NB4 (cell line): ENCODE data around the gene TOP2A.

Experiments used
- MYC ChIP-seq: IDR thresholded peaks from 2 replicates; pipeline ENCODE4 v1.6.1; 2011; ENCODE audit warnings: low read depth, low read length
- POLR2A ChIP-seq: IDR thresholded peaks from 2 replicates; pipeline ENCODE4 v1.6.1; 2011; ENCODE audit warnings: mild to moderate bottlenecking; ENCODE audit not compliant: insufficient read length; ENCODE audit errors: extremely low read depth
- TF ChIP-seq, protein P1 (sequence below): IDR thresholded peaks from one replicate; pipeline ENCODE4 v1.5.1; 2012; ENCODE audit warnings: low read depth, low read length
- TF ChIP-seq, protein P2 (sequence below): IDR thresholded peaks from 2 replicates; pipeline ENCODE4 v1.6.1; 2011; ENCODE audit warnings: low read depth, low read length

DNA sequence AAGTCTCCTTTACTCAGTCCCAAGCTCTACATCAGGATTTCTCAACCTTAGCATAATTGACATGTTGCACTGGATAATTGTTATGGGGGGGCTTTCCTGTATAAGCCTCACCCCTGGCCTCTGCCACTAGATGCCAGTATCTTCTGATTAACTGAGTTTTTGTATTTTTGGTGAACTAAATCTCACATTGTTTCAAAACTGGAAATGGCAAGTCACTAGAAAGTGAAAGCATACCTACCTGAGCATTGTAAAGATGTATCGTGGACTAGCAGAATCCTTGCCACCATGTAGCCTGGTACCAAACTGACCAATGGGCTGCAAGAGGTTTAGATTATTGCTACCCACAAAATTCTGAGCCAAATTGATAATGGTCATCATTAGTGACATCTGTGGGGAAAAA is 15.0 kb downstream of the TOP2A start:
- TF ChIP-seq, protein P1, sequence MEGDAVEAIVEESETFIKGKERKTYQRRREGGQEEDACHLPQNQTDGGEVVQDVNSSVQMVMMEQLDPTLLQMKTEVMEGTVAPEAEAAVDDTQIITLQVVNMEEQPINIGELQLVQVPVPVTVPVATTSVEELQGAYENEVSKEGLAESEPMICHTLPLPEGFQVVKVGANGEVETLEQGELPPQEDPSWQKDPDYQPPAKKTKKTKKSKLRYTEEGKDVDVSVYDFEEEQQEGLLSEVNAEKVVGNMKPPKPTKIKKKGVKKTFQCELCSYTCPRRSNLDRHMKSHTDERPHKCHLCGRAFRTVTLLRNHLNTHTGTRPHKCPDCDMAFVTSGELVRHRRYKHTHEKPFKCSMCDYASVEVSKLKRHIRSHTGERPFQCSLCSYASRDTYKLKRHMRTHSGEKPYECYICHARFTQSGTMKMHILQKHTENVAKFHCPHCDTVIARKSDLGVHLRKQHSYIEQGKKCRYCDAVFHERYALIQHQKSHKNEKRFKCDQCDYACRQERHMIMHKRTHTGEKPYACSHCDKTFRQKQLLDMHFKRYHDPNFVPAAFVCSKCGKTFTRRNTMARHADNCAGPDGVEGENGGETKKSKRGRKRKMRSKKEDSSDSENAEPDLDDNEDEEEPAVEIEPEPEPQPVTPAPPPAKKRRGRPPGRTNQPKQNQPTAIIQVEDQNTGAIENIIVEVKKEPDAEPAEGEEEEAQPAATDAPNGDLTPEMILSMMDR = no peak
- no peak for TF ChIP-seq POLR2A
- no peak for TF ChIP-seq MYC
- TF ChIP-seq, protein P2, sequence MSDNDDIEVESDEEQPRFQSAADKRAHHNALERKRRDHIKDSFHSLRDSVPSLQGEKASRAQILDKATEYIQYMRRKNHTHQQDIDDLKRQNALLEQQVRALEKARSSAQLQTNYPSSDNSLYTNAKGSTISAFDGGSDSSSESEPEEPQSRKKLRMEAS = no peak
